Testis (tissue), 2 donors: ENCODE data around the gene KCNQ1.

Experiments used
- POLR2A ChIP-seq: fragments of 450-650 bp; IDR thresholded peaks from one replicate; pipeline ENCODE4 v1.6.1; 2017; ENCODE audit warnings: antibody characterized with exemption, mild to moderate bottlenecking, moderate library complexity
- TF ChIP-seq, protein P1 (sequence below), 3 experiments: fragments of 450-650 bp in 2 of 3; fragments of 200-600 bp in 1 of 3; sonication (generic) in 1 of 3; IDR thresholded peaks; one replicate each; pipeline ENCODE4 v1.5.1; 2016 to 2019; ENCODE audit warnings: antibody characterized with exemption in 3 of 3, mild to moderate bottlenecking in 2 of 3, moderate library complexity in 1 of 3

DNA sequence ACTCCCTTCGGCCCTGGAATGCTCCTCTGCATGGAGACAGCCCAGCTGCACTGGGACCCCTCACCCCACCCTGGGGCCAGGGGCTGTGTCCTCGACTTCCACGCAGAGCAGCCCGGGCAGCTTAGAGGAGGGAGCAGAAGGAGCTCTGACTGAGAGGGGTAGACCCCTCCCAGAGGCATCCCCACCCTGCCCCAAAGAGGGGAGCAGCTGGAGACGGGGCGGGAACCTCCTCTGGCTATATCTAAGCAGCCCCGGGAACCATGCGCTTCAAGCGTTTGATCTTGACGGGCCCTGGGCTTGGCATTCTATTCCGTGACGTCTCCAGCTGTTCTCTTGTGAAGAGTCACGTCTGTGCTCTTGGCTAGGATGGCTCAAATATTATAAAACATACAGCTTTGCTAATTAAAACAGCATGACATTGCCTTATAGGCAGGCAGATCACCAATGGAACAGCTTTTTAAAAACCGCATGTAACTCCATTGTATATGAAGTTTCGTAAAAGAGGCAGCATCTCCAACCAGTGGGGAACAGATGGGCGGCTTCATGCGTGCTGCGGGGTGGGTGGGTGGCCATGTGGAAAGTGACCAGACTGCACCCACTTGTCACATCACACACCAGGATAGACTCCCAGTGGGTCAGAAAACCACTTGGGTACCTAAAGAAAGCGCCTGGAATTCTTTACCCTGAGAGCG, 7.7 kb downstream of the KCNQ1 start:
- no peak for TF ChIP-seq POLR2A
- TF ChIP-seq, protein P1, sequence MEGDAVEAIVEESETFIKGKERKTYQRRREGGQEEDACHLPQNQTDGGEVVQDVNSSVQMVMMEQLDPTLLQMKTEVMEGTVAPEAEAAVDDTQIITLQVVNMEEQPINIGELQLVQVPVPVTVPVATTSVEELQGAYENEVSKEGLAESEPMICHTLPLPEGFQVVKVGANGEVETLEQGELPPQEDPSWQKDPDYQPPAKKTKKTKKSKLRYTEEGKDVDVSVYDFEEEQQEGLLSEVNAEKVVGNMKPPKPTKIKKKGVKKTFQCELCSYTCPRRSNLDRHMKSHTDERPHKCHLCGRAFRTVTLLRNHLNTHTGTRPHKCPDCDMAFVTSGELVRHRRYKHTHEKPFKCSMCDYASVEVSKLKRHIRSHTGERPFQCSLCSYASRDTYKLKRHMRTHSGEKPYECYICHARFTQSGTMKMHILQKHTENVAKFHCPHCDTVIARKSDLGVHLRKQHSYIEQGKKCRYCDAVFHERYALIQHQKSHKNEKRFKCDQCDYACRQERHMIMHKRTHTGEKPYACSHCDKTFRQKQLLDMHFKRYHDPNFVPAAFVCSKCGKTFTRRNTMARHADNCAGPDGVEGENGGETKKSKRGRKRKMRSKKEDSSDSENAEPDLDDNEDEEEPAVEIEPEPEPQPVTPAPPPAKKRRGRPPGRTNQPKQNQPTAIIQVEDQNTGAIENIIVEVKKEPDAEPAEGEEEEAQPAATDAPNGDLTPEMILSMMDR (IDR thresholded peaks at IDR 0.05) = no peak
